Measurements from ENCODE around the gene PDE1A.
A peak's percentile ranks its signal among the peaks of the same experiment; 100 is the strongest.
"Not testable (repeated sequence)": the region's sequence is repeated elsewhere in the genome, so short reads cannot be mapped to it uniquely, and the experiment has no call there.

PDE1A gene

GRCh38 chr2:182404975-182405561 lies 21.8 kb downstream of the PDE1A start:
- DNase-seq, result no peak

- no peak for DNase-seq
These were observed 22.7 kb downstream of the PDE1A start for GRCh38 chr2:182404092-182404491.

- no peak for DNase-seq
These were observed 33.5 kb downstream of the PDE1A start for GRCh38 chr2:182393270-182393760.

- DNase-seq, result no peak
These were observed 35.4 kb downstream of the PDE1A start for GRCh38 chr2:182391443-182391842.

- not testable (repeated sequence) for DNase-seq
These were observed 40.5 kb downstream of the PDE1A start for GRCh38 chr2:182386267-182386880.

- DNase-seq, result no peak
These were observed 42.0 kb downstream of the PDE1A start for GRCh38 chr2:182384860-182385259.

GRCh38 chr2:182381225-182381624 lies 45.6 kb downstream of the PDE1A start:
- DNase-seq, result no peak

- DNase-seq, result no peak
These were observed 47.6 kb downstream of the PDE1A start for GRCh38 chr2:182379241-182379640.

- DNase-seq, result no peak
These were observed 48.1 kb downstream of the PDE1A start for GRCh38 chr2:182378759-182379158.

GRCh38 chr2:182377467-182377866 lies 49.4 kb downstream of the PDE1A start:
- DNase-seq, result no peak

- DNase-seq, result no peak
These were observed 51.0 kb downstream of the PDE1A start for GRCh38 chr2:182375862-182376261.

- peak; percentile 93 for DNase-seq
These were observed 54.2 kb downstream of the PDE1A start for GRCh38 chr2:182372661-182373060.

GRCh38 chr2:182368996-182369395 lies 57.8 kb downstream of the PDE1A start:
- DNase-seq, result no peak

- DNase-seq, result peak; percentile 30
These were observed 58.4 kb downstream of the PDE1A start for GRCh38 chr2:182368446-182368845.

GRCh38 chr2:182367401-182367800 lies 59.4 kb downstream of the PDE1A start:
- DNase-seq, result no peak

GRCh38 chr2:182366628-182367027 lies 60.2 kb downstream of the PDE1A start:
- DNase-seq, result no peak

GRCh38 chr2:182365855-182366254 lies 61.0 kb downstream of the PDE1A start:
- no peak for DNase-seq

GRCh38 chr2:182361477-182361876 lies 65.4 kb downstream of the PDE1A start:
- DNase-seq, result no peak

- DNase-seq, result no peak
These were observed 66.1 kb downstream of the PDE1A start for GRCh38 chr2:182360663-182361260.

- DNase-seq, result peak; percentile 66
These were observed 66.7 kb downstream of the PDE1A start for GRCh38 chr2:182359990-182360662.

GRCh38 chr2:182359027-182359989 lies 67.5 kb downstream of the PDE1A start:
- DNase-seq, result no peak

- DNase-seq, result no peak
These were observed 68.2 kb downstream of the PDE1A start for GRCh38 chr2:182358601-182359000.

GRCh38 chr2:182355815-182356214 lies 71.0 kb downstream of the PDE1A start:
- no peak for DNase-seq
